ENCODE results near the gene SMARCAD1. TPM values are rescaled to one million over a fixed set of nuclear protein-coding genes. Genes with fewer than 3 reads are reported as not detected.

SMARCAD1 gene
- total RNA-seq, 1 experiment from 2014 or later: 57.1 TPM

DNA sequence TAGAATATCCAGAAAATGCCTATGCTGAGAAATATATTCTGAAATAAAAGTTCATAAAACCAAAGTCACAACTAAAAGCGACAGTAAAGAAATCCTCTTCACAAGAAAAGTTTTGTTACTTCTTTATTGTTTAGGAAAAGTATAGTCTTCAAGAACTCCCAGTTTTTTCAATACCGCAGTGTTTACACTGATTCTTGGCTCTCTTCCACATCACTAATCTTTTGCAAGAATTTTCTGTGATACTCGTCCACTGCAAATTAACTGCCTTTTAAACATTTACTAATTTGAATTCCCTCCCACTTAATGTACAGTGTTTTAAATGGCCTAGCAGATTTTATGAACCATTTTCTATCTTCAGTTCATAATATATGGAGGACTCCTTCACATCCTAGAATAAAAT is 69.9 kb downstream of the SMARCAD1 start:
- TF ChIP-seq, protein P1, sequence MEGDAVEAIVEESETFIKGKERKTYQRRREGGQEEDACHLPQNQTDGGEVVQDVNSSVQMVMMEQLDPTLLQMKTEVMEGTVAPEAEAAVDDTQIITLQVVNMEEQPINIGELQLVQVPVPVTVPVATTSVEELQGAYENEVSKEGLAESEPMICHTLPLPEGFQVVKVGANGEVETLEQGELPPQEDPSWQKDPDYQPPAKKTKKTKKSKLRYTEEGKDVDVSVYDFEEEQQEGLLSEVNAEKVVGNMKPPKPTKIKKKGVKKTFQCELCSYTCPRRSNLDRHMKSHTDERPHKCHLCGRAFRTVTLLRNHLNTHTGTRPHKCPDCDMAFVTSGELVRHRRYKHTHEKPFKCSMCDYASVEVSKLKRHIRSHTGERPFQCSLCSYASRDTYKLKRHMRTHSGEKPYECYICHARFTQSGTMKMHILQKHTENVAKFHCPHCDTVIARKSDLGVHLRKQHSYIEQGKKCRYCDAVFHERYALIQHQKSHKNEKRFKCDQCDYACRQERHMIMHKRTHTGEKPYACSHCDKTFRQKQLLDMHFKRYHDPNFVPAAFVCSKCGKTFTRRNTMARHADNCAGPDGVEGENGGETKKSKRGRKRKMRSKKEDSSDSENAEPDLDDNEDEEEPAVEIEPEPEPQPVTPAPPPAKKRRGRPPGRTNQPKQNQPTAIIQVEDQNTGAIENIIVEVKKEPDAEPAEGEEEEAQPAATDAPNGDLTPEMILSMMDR (conservative IDR thresholded peaks at IDR 0.05): no peak
- Histone ChIP-seq H3K79me1 (ENCODE audit: insufficient read depth, low read depth, low read length, poor library complexity, severe bottlenecking) (no peaks in the 10 kb centered on the region), H4K91ac (ENCODE audit: insufficient read length, low read depth, low read length) (no peak overlapping the region), H2BK15ac (ENCODE audit: low read depth, low read length) (no peak overlapping the region), H4K5ac (ENCODE audit: insufficient read length, low read depth, low read length) (no peak overlapping the region), H3K14ac (ENCODE audit: insufficient read depth, low read length) (no peak overlapping the region), H4K20me1 (ENCODE audit: control insufficient read depth, insufficient read depth, insufficient read length) (no peaks in the 10 kb centered on the region), H3K79me2 (ENCODE audit: insufficient read depth, low read length) (no peaks in the 10 kb centered on the region), H2BK12ac (ENCODE audit: insufficient read length, low read depth, low read length) (no peak overlapping the region), H3K56ac (ENCODE audit: insufficient read length, low read depth, low read length) (no peak overlapping the region), H3K4me2 (ENCODE audit: insufficient read depth, insufficient read length, low read length) (no peak overlapping the region), H3K23ac (ENCODE audit: insufficient read length, low read depth, low read length) (no peak overlapping the region), H3K23me2 (ENCODE audit: insufficient read length, low read depth, low read length, poor library complexity, severe bottlenecking) (no peaks in the 10 kb centered on the region), H3K4ac (ENCODE audit: low read depth, low read length) (no peak overlapping the region), H2BK5ac (ENCODE audit: insufficient read length, low read length) (no peak overlapping the region), H3K27me3 (ENCODE audit: insufficient read depth, low read length) (no peaks in the 10 kb centered on the region), H3K9ac (ENCODE audit: extremely low read depth, insufficient read length, low read length) (no peak overlapping the region), H3K27ac (ENCODE audit: insufficient read length, low read depth, low read length) (no peak overlapping the region), H2BK20ac (ENCODE audit: low read depth, low read length, poor library complexity, severe bottlenecking) (no peak overlapping the region), H3T11ph (ENCODE audit: low read length) (no peak overlapping the region), H3K9me3 (ENCODE audit: control insufficient read depth, low read depth, low read length) (no peaks in the 10 kb centered on the region), H2AK5ac (ENCODE audit: insufficient read length, low read length) (no peak overlapping the region), H4K8ac (replicated peaks; ENCODE audit: insufficient read length, low read depth, low read length) (no peak overlapping the region), H2AFZ (ENCODE audit: low read length) (no peak overlapping the region), H3K4me1 (ENCODE audit: insufficient read depth, low read length) (no peaks in the 10 kb centered on the region), H2BK120ac (ENCODE audit: low read depth, low read length, poor library complexity, severe bottlenecking) (no peak overlapping the region), H3K18ac (ENCODE audit: insufficient read length, low read depth, low read length) (no peak overlapping the region)
- Mint-ChIP-seq H3K36me3 (ENCODE audit: insufficient read depth in 1 of 3, low read depth in 3 of 3) (peaks cover 25 to 68% (median 62%) of the 10 kb centered on the region in 3 experiments; a peak in 6 of 7 replicates), H3K27ac (no peak overlapping the region), H3K9me3 (no peaks in the 10 kb centered on the region), H3K4me1 (no peaks in the 10 kb centered on the region), H3K27me3 (ENCODE audit: low read depth) (no peaks in the 10 kb centered on the region), H3K4me3 (no peak overlapping the region)
- DNase-seq: no peak
- no CpG with 5 or more reads among the region's 3 CpGs for WGBS (ENCODE audit: extremely low coverage, insufficient read length, low lambda C conversion rate)
